Activated CD8-positive, alpha-beta memory T cell treated with anti-CD3 and anti-CD28 coated beads, Interleukin-2, amount 50 U/mL, for 1 hour (primary cell): ENCODE measurements around the gene CDC123.
"Not testable (repeated sequence)": the region's sequence is repeated elsewhere in the genome, so short reads cannot be mapped to it uniquely, and the experiment has no call there.

Experiments
- DNase-seq: peaks from one replicate; pipeline ENCODE4 v3.0.0-alpha.2; 2020; ENCODE audit errors: extremely low read depth

The CDC123 gene

DNA sequence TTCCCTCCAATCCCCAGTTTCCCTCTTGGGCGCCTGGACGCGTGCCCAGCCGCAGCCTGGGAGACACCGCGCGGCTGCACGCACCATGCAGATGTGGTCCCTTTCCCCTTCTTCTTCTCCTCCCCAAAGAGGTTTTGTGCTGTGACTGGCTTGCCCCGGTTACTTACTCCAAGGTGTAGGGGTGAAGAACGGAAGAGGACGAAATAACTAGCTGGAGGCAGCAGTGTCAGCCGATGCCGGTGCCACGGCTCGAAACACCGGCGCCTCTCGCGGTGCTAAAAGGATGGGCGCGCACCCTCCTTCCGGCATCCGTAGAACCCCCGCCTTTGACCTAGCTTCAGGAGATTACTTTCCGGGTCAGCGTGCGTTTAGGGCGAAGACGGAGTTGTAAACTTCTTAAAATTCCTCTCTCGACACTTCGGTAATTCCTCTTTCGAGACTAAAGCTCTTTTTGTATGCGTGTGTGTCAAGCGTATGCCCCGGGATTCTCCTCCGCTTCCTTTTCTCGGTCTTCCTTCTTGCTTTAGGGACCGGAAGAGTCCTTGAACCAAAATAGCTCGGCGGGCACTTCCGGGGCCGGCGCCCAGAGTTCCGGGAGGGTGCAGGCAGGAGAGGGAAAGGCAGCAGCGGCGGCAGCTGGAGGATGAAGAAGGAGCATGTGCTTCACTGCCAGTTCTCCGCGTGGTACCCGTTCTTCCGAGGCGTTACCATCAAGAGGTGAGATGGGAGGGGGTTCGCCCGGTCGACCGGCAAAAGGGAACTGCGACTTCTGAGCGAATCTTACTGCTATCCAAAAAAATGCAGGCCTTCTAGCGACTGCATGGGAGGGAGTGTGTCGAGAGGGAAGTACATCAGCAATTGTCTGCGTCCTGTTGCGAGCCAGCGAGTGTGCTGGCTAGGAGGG, at the start of gene CDC123, which contains the start of gene NUDT5:
Gene CDC123 (plus strand): TSS at position 586 of the 904 bp plus-strand sequence. CDS start 58 bp downstream, at position 644.
Gene NUDT5 (minus strand): TSS at position 289 of the 904 bp plus-strand sequence. CDS start 9,600 bp downstream, outside the sequence.
- DNase-seq, result peak; percentile 48

GRCh38 chr10:12150163-12150562, 45.8 kb upstream of the CDC123 start:
- no peak for DNase-seq

DNA sequence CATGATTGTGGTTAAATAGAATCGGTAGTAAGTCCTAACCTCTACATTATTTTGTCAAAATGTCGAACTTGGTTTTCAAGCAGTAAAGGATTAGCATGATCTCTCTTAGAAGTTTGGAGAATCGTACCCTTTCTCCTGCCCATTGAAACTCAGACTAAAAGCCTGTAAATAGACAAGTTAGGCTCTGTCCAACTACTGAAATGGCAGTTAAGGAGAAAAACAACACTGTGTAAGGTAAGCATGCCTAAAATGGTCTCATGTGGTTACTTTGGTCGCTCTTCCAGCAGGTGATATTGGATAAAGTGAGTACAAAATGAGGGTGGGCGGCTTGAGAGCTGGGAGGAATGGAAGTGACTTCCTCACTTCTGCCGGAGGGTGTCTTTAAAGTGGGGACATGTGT, 41.5 kb upstream of the CDC123 start:
- DNase-seq, result no peak

DNA sequence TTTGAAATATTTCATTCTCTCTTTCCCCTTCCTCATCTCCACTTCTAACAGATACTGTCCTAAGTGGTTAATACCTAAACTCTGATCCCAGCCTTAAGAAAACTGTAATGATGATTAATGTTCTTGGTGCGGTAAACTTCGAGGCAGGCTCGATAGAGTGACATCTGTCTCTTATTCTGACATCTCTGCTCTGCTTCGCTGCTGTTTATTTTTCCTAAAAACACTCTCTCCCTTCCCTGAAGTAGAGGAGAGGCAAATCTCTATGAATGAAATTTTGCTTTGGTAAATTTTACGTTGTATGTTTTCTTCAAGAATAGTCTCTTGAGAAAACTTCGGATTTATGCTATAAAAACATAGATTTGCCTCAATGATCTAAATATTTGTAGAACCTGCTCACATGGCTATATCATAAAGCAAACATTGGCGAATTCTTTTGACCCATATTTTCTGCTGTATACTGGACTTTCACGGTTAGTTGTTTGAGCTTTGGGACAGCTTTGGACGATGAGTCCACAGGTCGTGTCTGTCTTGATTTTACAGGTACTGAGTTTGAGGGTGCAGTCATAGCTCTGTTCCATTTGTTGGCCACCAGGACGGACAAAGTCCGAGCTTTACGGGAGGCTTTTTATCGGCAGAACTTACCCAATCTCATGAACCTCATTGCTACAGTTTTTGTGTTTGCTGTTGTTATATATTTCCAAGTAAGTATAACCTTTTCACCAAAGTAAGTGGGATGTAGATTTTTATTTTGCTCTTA, 39.4 kb upstream of the CDC123 start:
- no peak for DNase-seq

DNA sequence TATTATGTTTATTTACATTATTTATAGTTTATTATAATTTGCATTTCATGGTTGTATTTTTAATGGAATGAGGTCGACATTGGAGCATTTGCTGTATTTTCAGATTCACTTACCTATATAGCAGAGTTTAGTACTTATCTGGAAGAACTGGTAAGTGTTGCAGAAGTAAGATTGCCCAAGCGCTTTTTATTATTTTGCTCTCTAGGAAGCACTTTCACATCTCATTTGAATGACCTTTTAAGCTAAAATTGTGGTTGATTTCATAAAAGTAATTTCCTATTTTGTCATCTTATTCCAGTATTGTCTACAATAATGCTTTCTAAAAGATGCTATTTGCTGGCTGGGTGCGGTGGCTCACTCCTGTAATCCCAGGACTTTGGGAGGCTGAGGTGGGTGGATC, 37.9 kb upstream of the CDC123 start:
- DNase-seq, result no peak

DNA sequence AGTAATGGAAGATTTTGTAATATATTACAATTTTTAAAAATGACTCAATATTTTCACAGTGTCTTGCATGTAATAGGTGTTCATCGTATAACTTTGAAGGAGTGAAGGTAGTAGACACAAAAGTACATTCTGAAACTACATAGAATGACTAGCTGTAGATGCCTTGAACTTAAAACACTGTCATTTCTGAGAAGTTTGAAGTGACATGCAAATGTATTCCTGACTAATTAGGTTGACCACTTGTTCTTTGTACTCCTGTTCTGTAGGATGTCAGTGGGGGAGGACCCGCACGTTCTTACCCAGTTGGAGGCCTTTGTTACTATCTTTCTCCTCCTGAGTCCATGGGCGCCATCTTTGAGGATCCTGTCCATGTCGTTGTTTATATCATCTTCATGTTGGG, 35.3 kb upstream of the CDC123 start:
- no peak for DNase-seq

DNA sequence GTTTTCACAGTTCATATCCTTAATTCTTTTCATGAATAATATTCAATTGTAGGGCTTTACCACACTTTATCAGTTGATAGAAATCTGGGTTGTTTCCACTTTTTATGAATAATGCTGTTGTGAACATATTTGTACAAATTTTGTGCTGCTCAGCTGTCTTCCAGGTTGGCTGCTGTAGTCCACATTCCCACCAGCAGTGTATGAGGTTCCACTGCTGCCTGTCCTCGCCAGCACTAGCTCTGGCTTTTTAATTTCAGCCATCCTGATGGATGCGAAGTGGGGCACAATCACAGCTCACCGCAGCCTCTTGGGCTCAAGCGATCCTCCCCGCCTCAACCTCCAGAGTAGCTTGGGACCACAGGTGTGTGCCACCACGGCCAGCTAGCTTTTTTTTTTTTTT, 33.1 kb upstream of the CDC123 start:
- no peak for DNase-seq

DNA sequence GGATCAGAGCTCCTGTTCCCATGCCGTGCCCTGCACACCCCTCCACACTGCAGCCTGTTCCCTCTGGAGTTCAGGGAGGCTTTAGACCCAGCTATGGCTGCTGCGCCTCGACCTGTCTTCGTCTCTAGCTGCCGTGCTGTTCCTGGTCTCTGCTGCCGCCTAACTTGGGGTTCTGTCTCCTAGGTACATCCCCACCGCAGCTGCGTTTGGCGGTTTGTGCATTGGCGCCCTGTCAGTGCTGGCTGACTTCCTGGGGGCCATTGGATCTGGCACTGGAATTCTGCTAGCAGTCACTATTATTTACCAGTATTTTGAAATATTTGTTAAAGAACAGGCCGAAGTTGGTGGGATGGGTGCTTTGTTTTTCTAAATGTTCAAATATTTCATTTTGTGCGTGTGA, 31.9 kb upstream of the CDC123 start:
- no peak for DNase-seq

DNA sequence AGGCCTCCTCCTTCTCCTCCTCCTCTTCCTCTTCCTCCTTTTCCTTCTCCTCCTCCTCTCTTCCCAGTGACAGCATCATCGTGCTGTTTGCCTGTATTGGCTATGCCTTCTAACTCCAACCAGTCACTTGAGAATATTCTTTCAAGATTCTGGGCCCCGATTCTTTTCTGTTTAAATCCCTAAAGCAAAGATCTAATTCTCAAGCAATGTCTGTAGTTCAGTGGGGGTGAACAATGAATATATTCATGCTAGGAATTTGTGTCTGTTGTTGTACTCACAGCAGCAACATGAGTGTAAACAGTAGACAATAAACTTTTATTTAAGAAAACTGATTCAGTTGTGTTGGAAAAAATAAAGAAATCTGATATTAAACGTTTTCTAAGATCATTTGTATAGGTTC, 31.0 kb upstream of the CDC123 start:
- no peak for DNase-seq

GRCh38 chr10:12165999-12166775, 29.8 kb upstream of the CDC123 start:
- DNase-seq, result no peak

DNA sequence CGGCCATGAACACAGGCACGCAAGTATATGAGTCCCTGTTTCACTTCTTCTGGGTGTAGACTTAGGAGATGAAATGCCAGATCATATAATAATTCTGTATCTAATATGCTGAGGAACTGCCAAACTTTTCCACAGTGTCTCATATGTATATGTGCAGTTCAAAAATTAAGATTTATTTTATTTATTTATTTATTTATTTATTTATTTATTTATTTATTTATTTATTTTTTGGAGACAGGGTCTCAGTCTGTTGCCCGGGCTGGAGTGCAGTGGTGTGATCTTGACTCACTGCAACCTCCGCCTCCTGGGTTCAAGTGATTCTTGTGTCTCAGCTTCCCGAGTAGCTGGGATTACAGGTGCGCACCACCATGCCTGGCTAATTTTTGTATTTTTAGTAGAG, 24.5 kb upstream of the CDC123 start:
- DNase-seq, result not testable (repeated sequence)

GRCh38 chr10:12177642-12178041, 18.3 kb upstream of the CDC123 start:
- DNase-seq, result no peak

DNA sequence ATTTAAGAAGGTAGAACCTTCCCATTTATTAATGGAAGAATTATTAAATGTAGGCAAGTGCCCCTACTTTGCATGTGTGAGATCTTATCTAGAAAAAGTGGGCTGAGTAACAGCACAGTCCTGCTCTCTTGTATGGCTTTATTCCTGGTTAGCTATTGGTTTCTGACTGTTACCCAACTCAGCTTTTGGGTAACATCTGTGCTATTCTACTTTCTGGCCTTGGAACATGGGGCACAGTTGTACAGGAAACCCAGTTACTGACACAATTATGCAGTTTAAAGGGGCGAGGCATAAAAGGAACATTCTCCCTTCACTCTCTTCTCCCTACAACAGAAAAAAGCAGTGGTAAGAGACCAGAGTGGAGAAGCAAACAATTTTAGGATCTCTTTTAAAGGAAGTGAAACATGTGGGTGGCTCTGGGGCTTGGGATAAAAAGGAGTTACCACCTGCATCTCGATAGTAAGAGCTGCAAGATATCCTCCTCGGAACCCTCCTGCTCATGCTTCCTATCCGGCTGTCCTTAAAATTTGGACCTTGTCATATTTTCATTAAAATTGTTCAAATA, 16.3 kb upstream of the CDC123 start:
- no peak for DNase-seq

DNA sequence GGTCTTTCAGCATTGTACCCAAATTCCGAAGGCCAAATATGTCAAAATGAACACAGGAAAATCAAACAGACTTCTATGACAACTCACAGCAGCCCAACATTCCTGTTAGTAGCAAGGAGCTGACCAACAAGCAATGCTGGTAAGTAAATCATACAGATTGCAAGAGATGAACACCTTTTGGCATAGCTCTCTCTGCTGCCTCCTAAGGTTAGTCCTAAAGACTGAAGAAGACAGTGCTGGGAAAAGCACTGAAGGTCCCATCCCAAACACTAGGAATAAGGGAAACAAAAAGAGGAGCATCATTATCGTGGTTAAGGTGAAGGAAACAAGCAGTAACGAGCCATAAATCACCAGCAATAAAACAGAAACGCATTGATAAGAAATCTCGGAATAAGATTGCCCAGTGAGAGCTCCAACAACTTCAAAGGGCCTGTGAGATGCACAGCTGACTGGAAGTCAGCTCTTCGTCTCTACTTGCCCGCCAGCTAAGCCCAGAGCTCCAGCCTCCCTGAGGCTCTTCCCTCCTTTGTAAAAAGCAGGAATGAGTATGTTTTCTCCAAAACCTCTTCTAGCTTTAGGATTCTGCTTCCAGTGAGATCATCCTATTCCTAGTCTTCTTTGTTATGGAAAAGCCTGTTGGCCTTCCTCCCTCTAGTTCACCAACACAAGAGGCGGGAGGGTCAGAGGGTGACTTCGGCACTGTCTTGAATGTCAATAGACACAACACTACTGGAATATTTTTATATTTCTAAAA, 15.6 kb upstream of the CDC123 start:
- DNase-seq, result no peak

GRCh38 chr10:12181065-12181775, 14.8 kb upstream of the CDC123 start:
- DNase-seq, result peak; percentile 43

DNA sequence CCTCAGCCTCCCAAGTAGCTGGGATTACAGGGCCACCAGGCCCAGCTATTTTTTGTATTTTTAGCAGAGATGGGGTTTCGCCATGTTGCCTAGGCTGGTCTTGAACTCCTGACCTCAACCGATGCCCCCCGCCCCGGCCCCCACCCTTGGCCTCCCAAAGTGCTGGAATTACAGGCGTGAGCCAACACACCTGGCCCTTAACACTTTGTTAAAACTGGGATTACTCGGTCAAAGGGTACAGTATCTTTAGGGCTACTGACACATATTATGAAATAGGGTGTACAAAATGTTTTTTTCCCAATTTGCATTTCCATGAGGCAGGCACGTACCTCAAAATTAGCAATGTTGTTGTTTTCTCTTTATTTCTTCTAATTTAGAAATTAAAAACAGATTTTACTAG, 11.8 kb upstream of the CDC123 start:
- DNase-seq, result no peak

DNA sequence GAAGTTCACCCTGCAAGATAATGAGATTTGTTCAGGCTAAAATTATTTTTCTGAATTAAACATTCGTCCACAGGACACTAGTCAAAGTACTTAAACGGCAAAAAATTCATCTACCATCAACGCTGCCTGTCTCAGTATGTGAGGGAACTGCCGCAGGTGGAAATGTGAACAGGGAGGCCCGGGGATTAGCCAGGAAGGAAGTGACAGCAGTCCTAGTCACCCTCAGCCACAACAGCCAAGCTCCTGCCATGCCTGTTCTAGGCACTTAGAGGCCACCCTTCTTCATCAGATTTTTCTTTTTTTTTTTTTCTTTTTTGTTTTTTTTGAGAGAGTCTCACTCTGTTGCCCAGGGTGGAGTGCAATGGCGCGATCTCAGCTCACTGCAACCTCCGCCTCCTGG, 9.7 kb upstream of the CDC123 start:
- no peak for DNase-seq

- no peak for DNase-seq
These were observed 8.6 kb upstream of the CDC123 start for GRCh38 chr10:12187321-12187905.

GRCh38 chr10:12188656-12189055, 7.3 kb upstream of the CDC123 start:
- DNase-seq, result no peak

GRCh38 chr10:12189426-12189825, 6.6 kb upstream of the CDC123 start:
- no peak for DNase-seq
